Endothelial cell of umbilical vein (primary cell): ENCODE data around the gene SULT2B1. TPM values are rescaled to one million over a fixed set of nuclear protein-coding genes. Genes with fewer than 3 reads are reported as not detected.

Experiments used
- BruUV-seq: library from RNA; stranded (reverse); fragments of 400-500 nt; replicated peaks from 2 replicates; lab custom pipeline; 2021; lab: Mats Ljungman, UMichigan
- CTCF ChIA-PET: fragments of 300-600, 350-600 bp; sonication (Branson Sonifier 250); formaldehyde crosslinking; loops from one replicate; lab custom pipeline; 2021; ENCODE audit warnings: antibody characterized with exemption, inconsistent platforms; lab: Charles Lee
- POLR2A ChIA-PET: fragments of 300-600, 350-600 bp; sonication (Branson Sonifier 250); formaldehyde crosslinking; loops from one replicate; lab custom pipeline; 2021; ENCODE audit warnings: antibody characterized with exemption, inconsistent platforms; lab: Charles Lee
- DNase-seq: peaks from one replicate; pipeline ENCODE4 v3.0.0-alpha.2; 2011; ENCODE audit warnings: low read depth, low spot score
- FAIRE-seq: peaks from 2 replicates; lab custom pipeline; 2011; peaks lifted over from hg19 to GRCh38; lab: Jason Lieb, UNC
- H2AFZ ChIP-seq: 2 replicates; pipeline ENCODE4 v1.6.0; 2012; ENCODE audit warnings: low read depth, low read length, control low read depth, inconsistent platforms
- H3K27ac ChIP-seq: 2 replicates; pipeline ENCODE4 v1.5.1; 2011; ENCODE audit warnings: low read depth, mild to moderate bottlenecking, control low read depth, low read length, moderate library complexity; ENCODE audit not compliant: insufficient read depth
- H3K27me3 ChIP-seq, 2 experiments: 2 replicates each; pipeline versions ENCODE4 v1.6.0 to v1.6.1; 2011; ENCODE audit warnings: low read length in 2 of 2, mixed read lengths in 1 of 2; ENCODE audit not compliant: control insufficient read depth in 2 of 2, insufficient read depth in 2 of 2
- H3K36me3 ChIP-seq, 2 experiments: 2 replicates in 1 of 2; 3 replicates in 1 of 2; pipeline ENCODE4 v1.5.1; 2011; ENCODE audit warnings: low read length in 2 of 2, mild to moderate bottlenecking in 1 of 2, moderate library complexity in 1 of 2; ENCODE audit not compliant: control insufficient read depth in 2 of 2, insufficient read depth in 2 of 2; ENCODE audit errors: extremely low read depth in 1 of 2
- H3K4me1 ChIP-seq: 3 replicates; pipeline ENCODE4 v1.5.1; 2011; ENCODE audit warnings: mild to moderate bottlenecking, low read length; ENCODE audit not compliant: control insufficient read depth, insufficient read depth; ENCODE audit errors: extremely low read depth
- H3K4me2 ChIP-seq: 2 replicates; pipeline ENCODE4 v1.6.1; 2011; ENCODE audit warnings: low read length, control low read depth, mixed read lengths; ENCODE audit not compliant: insufficient read depth
- H3K4me3 ChIP-seq, 3 experiments: fragments of 200-600 bp in 1 of 3; sonication (generic), shearing (Covaris generic) in 1 of 3; replicated peaks in 1 of 3; 2 replicates each; pipeline ENCODE4 v1.5.1; 2011 to 2016; ENCODE audit warnings: control low read depth in 3 of 3, low read length in 3 of 3, mild to moderate bottlenecking in 2 of 3, inconsistent platforms in 1 of 3, low read depth in 1 of 3, moderate library complexity in 1 of 3; ENCODE audit not compliant: insufficient read depth in 1 of 3
- H3K79me2 ChIP-seq: 2 replicates; pipeline ENCODE4 v1.6.0; 2012; ENCODE audit warnings: low read length, inconsistent platforms; ENCODE audit not compliant: control insufficient read depth, insufficient read depth
- H3K9ac ChIP-seq: replicated peaks from 2 replicates; pipeline ENCODE3; 2011; ENCODE audit warnings: low read length, control low read depth; ENCODE audit not compliant: insufficient read depth; ENCODE audit errors: extremely low read depth
- H3K9me1 ChIP-seq: replicated peaks from 3 replicates; pipeline ENCODE4 v1.6.0; 2011; ENCODE audit warnings: mild to moderate bottlenecking, low read length; ENCODE audit not compliant: control insufficient read depth, insufficient read depth; ENCODE audit errors: extremely low read depth
- H3K9me3 ChIP-seq: replicated peaks from 2 replicates; pipeline ENCODE4 v1.5.1; 2012; ENCODE audit warnings: low read length, inconsistent platforms; ENCODE audit not compliant: control insufficient read depth, insufficient read depth
- H4K20me1 ChIP-seq: replicated peaks from 2 replicates; pipeline ENCODE3; 2011; ENCODE audit warnings: mild to moderate bottlenecking, low read length; ENCODE audit not compliant: control insufficient read depth, insufficient read depth; ENCODE audit errors: extremely low read depth
- EZH2 ChIP-seq: IDR thresholded peaks from 2 replicates; pipeline ENCODE4 v1.6.1; 2012; ENCODE audit warnings: borderline replicate concordance, low read depth, mild to moderate bottlenecking, moderate library complexity, low read length, inconsistent platforms; ENCODE audit not compliant: severe bottlenecking
- FOS ChIP-seq: IDR thresholded peaks from 2 replicates; pipeline ENCODE4 v1.6.1; 2011; ENCODE audit warnings: mild to moderate bottlenecking, low read length, moderate library complexity, borderline replicate concordance; ENCODE audit not compliant: insufficient read depth
- GATA2 ChIP-seq: IDR thresholded peaks from 2 replicates; pipeline ENCODE4 v1.7.0; 2011; ENCODE audit warnings: low read depth, mild to moderate bottlenecking, moderate library complexity, mixed read lengths, low read length; ENCODE audit not compliant: insufficient read length, insufficient read depth
- JUN ChIP-seq: IDR thresholded peaks from 2 replicates; pipeline ENCODE4 v1.6.1; 2011; ENCODE audit warnings: borderline replicate concordance, low read depth; ENCODE audit not compliant: insufficient read length, insufficient read depth
- MYC ChIP-seq: IDR thresholded peaks from one replicate; pipeline ENCODE4 v1.6.1; 2011; ENCODE audit warnings: mild to moderate bottlenecking, low read depth, low read length
- POLR2AphosphoS5 ChIP-seq: IDR thresholded peaks from 2 replicates; pipeline ENCODE4 v1.6.1; 2012; ENCODE audit warnings: low read depth, mild to moderate bottlenecking, control low read depth, low read length, moderate library complexity; ENCODE audit not compliant: insufficient read depth
- dilution Hi-C: fragments of 300-500 bp; cut with MboI; formaldehyde crosslinking; loops from one replicate; pipeline ENCODE4 v1.15.0; 2019; ENCODE audit warnings: low sequenced_read_pairs; ENCODE audit not compliant: extremely low pct_ligation_motif_present
- intact Hi-C: fragments of 100-400 bp; cut with micrococcal nuclease; formaldehyde crosslinking; loops from one replicate; pipeline ENCODE4 v1.10.0; 2022
- polyA plus RNA-seq, 4 experiments: library from polyadenylated mRNA; depleted of rRNA in 3 of 4; stranded (reverse) in 3 of 4; unstranded in 1 of 4; fragments of >200 nt; gene quantifications; 2 replicates each; pipeline versions ENCODE4 v1.2.1 to v1.2.3, GENCODE V29; 2011 to 2012; ENCODE audit warnings: missing spikeins in 1 of 4
- total RNA-seq: library from RNA; stranded (reverse); gene quantifications from 2 replicates; pipeline ENCODE4 v1.2.3, GENCODE V29; 2021
- TF ChIP-seq, protein P1 (sequence below), 2 donors: IDR thresholded peaks; 1 replicate in 1 of 2; 2 replicates in 1 of 2; pipeline ENCODE4 v1.5.1; 2011; ENCODE audit warnings: low read length in 2 of 2, mild to moderate bottlenecking in 2 of 2, moderate library complexity in 2 of 2, control low read depth in 1 of 2, inconsistent platforms in 1 of 2, low read depth in 1 of 2; ENCODE audit not compliant: insufficient read depth in 1 of 2; ENCODE audit errors: extremely low read depth in 1 of 2
- TF ChIP-seq, protein P2 (sequence below): IDR thresholded peaks from 2 replicates; pipeline ENCODE4 v1.6.1; 2011; ENCODE audit not compliant: insufficient read depth, insufficient read length

Gene SULT2B1
- total and polyA plus RNA-seq, 2 donors (not counting 3 experiments of a cell fraction or from before 2014, with no cell fraction given): not detected

DNA sequence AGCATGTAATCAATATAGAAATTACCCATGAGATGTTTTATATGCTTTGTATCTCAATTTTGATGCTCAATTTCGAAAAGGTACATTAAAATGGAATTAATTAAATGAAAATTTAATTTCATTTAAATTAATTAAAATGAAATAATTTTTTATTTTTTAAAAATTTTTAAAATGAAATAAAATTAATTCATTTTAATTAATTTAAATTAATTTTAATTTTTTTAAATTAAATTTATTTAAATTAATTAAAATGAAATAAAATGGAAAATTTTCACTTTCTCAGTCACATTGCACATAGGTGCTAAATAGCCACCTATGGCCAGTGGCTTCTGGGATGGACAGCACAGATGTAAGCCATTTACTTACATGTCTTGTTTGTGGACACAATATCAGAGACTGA is 4.2 kb upstream of the SULT2B1 start:
- no peak for FAIRE-seq
- Histone ChIP-seq H3K4me2 (no peak overlapping the region), H3K9me3 (no peaks in the 10 kb centered on the region), H4K20me1 (no peaks in the 10 kb centered on the region), H3K4me1 (peaks cover 5% of the 10 kb centered on the region), H3K9me1 (no peaks in the 10 kb centered on the region), H3K4me3 (no peak overlapping the region), H3K27ac (no peak overlapping the region), H3K9ac (no peak overlapping the region), H3K36me3 (no peaks in the 10 kb centered on the region), H2AFZ (no peak overlapping the region), H3K27me3 (no peaks in the 10 kb centered on the region), H3K79me2 (no peaks in the 10 kb centered on the region)
- POLR2A ChIA-PET: no interaction called here
- BruUV-seq: no TSS peak
- no peak for TF ChIP-seq MYC
- no peak for TF ChIP-seq FOS
- TF ChIP-seq, protein P1, sequence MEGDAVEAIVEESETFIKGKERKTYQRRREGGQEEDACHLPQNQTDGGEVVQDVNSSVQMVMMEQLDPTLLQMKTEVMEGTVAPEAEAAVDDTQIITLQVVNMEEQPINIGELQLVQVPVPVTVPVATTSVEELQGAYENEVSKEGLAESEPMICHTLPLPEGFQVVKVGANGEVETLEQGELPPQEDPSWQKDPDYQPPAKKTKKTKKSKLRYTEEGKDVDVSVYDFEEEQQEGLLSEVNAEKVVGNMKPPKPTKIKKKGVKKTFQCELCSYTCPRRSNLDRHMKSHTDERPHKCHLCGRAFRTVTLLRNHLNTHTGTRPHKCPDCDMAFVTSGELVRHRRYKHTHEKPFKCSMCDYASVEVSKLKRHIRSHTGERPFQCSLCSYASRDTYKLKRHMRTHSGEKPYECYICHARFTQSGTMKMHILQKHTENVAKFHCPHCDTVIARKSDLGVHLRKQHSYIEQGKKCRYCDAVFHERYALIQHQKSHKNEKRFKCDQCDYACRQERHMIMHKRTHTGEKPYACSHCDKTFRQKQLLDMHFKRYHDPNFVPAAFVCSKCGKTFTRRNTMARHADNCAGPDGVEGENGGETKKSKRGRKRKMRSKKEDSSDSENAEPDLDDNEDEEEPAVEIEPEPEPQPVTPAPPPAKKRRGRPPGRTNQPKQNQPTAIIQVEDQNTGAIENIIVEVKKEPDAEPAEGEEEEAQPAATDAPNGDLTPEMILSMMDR (IDR thresholded peaks at IDR 0.05; ENCODE audit: extremely low read depth in 1 of 2, insufficient read depth in 1 of 2, low read depth in 1 of 2, low read length in 2 of 2): no peak
- no peak for TF ChIP-seq EZH2
- no peak for TF ChIP-seq GATA2
- TF ChIP-seq, protein P2, sequence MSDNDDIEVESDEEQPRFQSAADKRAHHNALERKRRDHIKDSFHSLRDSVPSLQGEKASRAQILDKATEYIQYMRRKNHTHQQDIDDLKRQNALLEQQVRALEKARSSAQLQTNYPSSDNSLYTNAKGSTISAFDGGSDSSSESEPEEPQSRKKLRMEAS: no peak
- no peak for TF ChIP-seq POLR2AphosphoS5
- no peak for TF ChIP-seq JUN
- dilution Hi-C loops: no loop called here
- CTCF ChIA-PET: no interaction called here
- intact Hi-C loops: no loop called here
- no peak for DNase-seq
